Choroid plexus epithelial cell (primary cell): ENCODE measurements around the gene ANAPC4.

ENCODE experiments used
- DNase-seq: peaks from one replicate; pipeline ENCODE4 v3.0.0-alpha.2; 2010; ENCODE audit warnings: low read depth
- H3K4me3 ChIP-seq: 2 replicates; pipeline ENCODE4 v1.5.1; 2011; ENCODE audit warnings: low read depth, mild to moderate bottlenecking, control low read depth, low read length, moderate library complexity
- TF ChIP-seq, protein P1 (sequence below): conservative IDR thresholded peaks from 2 replicates; pipeline ENCODE4 v1.5.1; 2011; ENCODE audit warnings: low read depth, mild to moderate bottlenecking, control low read depth, inconsistent platforms, low read length, moderate library complexity

Gene ANAPC4

GRCh38 chr4:25378437-25378743 lies 1.3 kb downstream of the ANAPC4 start:
- no peak for DNase-seq
- TF ChIP-seq, protein P1, sequence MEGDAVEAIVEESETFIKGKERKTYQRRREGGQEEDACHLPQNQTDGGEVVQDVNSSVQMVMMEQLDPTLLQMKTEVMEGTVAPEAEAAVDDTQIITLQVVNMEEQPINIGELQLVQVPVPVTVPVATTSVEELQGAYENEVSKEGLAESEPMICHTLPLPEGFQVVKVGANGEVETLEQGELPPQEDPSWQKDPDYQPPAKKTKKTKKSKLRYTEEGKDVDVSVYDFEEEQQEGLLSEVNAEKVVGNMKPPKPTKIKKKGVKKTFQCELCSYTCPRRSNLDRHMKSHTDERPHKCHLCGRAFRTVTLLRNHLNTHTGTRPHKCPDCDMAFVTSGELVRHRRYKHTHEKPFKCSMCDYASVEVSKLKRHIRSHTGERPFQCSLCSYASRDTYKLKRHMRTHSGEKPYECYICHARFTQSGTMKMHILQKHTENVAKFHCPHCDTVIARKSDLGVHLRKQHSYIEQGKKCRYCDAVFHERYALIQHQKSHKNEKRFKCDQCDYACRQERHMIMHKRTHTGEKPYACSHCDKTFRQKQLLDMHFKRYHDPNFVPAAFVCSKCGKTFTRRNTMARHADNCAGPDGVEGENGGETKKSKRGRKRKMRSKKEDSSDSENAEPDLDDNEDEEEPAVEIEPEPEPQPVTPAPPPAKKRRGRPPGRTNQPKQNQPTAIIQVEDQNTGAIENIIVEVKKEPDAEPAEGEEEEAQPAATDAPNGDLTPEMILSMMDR: no peak
- H3K4me3 ChIP-seq: peak overlapping the region; percentile 93

GRCh38 chr4:25379591-25379990 lies 2.5 kb downstream of the ANAPC4 start:
- TF ChIP-seq, protein P1: no peak
- no peak overlapping the region for H3K4me3 ChIP-seq
- no peak for DNase-seq

DNA sequence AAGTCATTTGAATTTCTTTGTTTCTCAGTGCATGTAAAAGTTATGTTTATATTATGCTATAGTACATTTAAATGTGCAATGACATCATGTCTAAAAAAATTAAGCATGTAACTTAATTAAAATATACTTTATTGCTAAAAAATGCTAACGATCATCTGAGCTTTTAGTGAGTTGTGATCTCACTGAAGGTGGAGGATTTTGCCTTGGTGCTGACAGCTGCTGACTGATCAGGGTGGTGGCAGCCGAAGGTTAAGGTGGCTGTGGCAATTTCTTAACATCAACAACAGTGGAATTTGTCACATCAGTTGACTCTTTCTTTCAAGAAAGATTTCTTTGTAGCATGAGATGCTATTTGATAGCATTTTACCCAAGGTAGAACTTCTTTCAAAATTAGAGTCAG lies 6.6 kb downstream of the ANAPC4 start:
- no peak overlapping the region for H3K4me3 ChIP-seq
- TF ChIP-seq, protein P1: no peak
- no peak for DNase-seq

- DNase-seq: no peak
- TF ChIP-seq, protein P1: no peak
- H3K4me3 ChIP-seq: no peak overlapping the region
Measured at GRCh38 chr4:25386926-25387325, 9.9 kb downstream of the ANAPC4 start.

- H3K4me3 ChIP-seq: no peak overlapping the region
- TF ChIP-seq, protein P1: no peak
Measured at GRCh38 chr4:25397305-25397704, 20.2 kb downstream of the ANAPC4 start.

DNA sequence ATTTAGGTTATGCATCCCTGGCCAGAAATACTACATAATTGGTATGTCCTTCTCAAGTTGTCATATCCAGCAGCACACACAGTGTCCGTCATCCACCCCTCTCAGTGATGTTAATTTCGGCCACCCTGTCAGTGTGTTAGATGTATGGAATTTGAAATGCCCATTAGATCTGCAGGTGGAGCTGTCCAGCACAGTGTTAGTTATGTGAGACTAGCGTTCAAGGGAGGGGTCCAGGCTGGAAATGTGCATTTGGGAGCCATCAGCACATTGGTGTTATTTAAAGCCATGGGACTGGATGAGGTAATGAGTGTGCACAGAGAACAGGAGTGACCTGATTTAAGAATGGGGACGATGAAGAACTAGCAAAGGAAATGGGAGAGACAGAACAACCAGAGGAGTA lies 22.4 kb downstream of the ANAPC4 start:
- no peak overlapping the region for H3K4me3 ChIP-seq
- TF ChIP-seq, protein P1: no peak
- DNase-seq: no peak

More at GRCh38 chr4:25397305-25397704, 20.2 kb downstream of the ANAPC4 start:
- no peak for DNase-seq

GRCh38 chr4:25401066-25401465 lies 24.0 kb downstream of the ANAPC4 start:
- TF ChIP-seq, protein P1: no peak
- DNase-seq: peak; percentile 55

More at GRCh38 chr4:25401066-25401465, 24.0 kb downstream of the ANAPC4 start:
- H3K4me3 ChIP-seq: no peak overlapping the region
